T-helper 1 cell treated with Interleukin-12 subunit alpha and Interleukin-12 subunit beta and Interleukin-4 antibody, amounts not matched to agents 30 ng/mL and 1 ng/mL, for 36 hours (primary cell): ENCODE data around the gene WDR89. TPM values are rescaled to one million over a fixed set of nuclear protein-coding genes. Genes with fewer than 3 reads are reported as not detected.
"Not testable (repeated sequence)": the region's sequence is repeated elsewhere in the genome, so short reads cannot be mapped to it uniquely, and the experiment has no call there.

Source experiments
- intact Hi-C: fragments of 100-400 bp; cut with micrococcal nuclease; formaldehyde crosslinking; loops from one replicate; pipeline ENCODE4 v1.15.1; 2024
- total RNA-seq: library from RNA; stranded (reverse); gene quantifications from 2 replicates; pipeline ENCODE4 v1.2.3, GENCODE V29; 2022

The WDR89 gene
- total RNA-seq, 1 donor from 2014 or later = 24.2 TPM

- intact Hi-C loops = no loop called here
Measured at GRCh38 chr14:63603749-63604277, 37.9 kb downstream of the WDR89 start.

- intact Hi-C loops = no loop called here
Measured at GRCh38 chr14:63598807-63599206, 42.9 kb downstream of the WDR89 start.

DNA sequence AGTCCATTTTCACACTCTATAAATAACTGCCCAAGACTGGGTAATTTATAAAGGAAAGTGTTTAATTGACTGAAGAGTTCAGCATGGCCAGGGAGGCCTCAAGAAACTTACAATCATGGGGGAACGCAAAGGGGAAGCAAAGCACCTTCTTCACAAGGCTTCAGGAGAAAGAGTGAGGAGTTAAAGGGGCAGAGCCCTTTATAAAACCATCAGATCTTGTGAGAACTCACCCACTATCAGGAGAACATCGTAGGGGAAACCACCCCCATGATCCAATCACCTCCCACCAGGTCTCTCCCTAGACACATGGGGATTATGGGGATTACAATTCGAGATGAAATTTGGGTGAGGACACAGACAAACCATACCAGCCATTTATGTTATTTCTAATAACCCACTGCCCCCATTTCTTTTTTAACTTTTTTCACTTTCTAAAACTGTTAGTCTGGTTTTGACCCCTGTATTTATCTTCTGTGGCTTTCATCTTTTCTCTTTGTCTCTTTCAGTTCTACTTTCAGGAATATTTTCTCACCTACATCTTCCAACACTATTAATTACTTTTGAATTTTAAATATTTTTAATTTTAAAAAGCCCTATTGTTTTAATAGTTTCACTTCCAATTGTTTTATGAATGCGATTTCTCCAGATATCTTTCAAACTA lies 44.5 kb downstream of the WDR89 start:
- intact Hi-C loops = no loop called here

- intact Hi-C loops = no loop called here
Measured at GRCh38 chr14:63594455-63595372, 47.0 kb downstream of the WDR89 start.

DNA sequence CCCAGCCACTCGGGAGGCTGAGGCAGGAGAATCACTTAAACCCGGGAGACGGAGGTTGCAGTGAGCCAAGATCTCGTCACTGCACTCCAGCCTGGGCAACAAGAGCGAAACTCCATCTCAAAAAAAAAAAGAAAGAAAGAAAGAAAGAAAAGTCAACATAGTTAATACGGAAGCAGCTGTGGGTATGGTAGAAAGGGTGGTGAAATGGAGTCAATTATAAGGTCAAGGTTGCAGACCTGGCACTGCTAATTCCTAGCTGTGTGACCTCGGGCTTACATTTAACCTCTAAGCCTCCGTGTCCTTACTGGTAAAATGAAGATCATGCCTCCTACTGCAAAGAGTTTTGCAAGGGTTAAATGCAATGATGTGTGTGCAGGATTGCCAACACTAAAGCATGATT lies 58.6 kb downstream of the WDR89 start:
- intact Hi-C loops = not testable (repeated sequence)

- intact Hi-C loops = no loop called here
Measured at GRCh38 chr14:63581491-63581890, 60.2 kb downstream of the WDR89 start.

GRCh38 chr14:63578300-63578699 lies 63.4 kb downstream of the WDR89 start:
- intact Hi-C loops = no loop called here

DNA sequence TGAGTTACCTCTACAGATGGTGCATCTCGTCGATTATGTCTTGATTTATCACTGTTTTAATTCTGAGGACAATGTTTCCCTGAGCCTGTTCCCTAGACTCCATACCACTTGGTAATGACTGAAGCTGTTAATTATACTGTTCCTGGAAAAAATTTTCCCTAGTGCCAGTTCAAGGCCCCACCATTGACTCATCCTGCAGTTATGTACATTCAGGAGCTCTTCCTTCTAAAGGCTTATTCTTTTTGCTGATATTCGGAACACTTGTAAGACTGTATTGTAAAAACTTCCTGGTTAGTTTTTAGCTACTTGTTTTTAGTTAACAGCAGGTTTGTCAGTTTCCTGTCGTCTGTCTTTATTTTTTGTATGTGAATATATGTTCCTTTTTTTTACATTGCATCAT lies 68.1 kb downstream of the WDR89 start:
- intact Hi-C loops = no loop called here

GRCh38 chr14:63565448-63565847 lies 76.2 kb downstream of the WDR89 start:
- intact Hi-C loops = no loop called here

DNA sequence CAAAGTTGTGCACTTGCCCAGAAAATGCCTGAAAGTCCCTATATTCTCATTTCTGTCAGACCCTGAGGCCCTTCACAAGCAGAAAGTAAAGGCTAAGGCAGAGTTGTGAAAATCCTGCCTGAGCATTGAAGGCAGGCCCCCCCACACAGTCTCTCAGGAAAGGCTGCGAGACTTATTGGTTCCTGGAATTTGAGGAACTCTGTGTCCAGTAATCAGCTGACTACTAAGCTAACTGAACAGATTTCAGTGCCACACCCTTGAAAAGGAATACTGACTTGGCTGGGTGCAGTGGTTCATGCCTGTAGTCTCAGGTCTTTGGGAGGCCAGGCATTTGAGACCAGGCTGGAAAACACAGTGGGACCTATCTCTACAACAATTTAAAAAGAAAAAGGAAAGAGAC lies 77.4 kb downstream of the WDR89 start:
- intact Hi-C loops = no loop called here

- intact Hi-C loops = no loop called here
Measured at GRCh38 chr14:63563370-63564026, 78.2 kb downstream of the WDR89 start.

DNA sequence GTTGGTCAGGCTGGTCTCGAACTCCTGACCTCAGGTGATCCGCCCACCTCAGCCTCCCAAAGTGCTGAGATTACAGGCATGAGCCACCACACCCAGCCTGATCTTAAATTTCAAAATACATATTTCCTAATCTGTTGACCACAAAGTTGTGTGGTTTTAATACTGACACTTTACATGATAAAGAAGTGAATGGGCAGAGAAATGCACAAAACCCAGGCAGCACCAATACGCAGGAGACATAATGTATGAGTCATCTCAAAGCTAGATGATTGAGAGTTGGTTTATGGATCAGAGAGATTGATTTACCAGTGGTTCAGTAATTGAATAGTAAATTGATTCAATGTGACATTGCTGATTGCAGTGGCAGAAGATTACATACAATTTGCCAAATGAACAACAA lies 79.3 kb downstream of the WDR89 start:
- intact Hi-C loops = no loop called here

DNA sequence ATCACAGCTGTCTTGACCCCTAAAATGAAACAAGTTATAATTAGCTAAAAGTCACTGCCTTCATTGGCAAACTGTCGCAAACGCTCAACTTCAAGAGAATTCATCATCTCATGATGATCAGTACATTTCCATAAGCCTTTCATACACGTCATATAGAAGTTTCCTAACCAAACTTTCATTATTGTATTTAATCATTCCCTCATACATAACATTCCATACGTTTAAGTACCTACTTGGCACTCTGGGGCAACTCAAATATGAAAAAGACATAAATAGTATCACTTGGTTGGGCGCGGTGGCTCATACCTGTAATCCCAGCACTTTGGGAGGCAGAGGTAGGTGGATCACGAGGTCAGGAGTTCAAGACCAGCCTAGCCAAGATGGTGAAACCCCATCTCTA lies 86.1 kb downstream of the WDR89 start:
- intact Hi-C loops = no loop called here

DNA sequence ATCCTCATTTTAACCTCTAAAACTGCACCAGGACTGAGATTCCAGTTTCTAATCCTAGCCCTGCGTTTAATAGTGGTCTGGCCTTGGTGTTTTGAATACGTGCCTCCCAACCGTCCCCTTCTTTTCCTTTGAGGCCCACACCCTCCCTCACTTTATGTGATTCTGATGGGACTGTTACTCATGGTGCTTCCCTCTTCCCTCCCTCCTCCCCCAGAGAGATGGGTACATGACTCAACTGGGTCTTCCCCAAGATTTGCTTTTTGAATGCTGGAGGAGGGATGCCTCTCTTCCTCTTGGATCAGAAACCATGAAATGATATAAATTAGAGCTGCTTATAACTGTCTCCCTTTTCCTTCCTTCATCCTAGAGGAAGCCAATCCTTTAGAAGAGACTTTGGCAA lies 90.3 kb downstream of the WDR89 start:
- intact Hi-C loops = no loop called here

- intact Hi-C loops = loop anchor here (10.0 kb wide), 1 partner anchor 1437 kb away; the partner anchor contains the start of gene FNTB
Measured at GRCh38 chr14:63547798-63548335, 93.8 kb downstream of the WDR89 start.

Other genes with a start within 250 kb of the WDR89 start
- 50.2 and 51.1 TPM in 2 replicates for gene PPP2R5E, start 98.5 kb downstream of the WDR89 start, total RNA-seq
- 19.4 and 21.8 TPM in 2 replicates for gene SGPP1, start 86.2 kb upstream of the WDR89 start, total RNA-seq
- gene SYNE2, start 211.1 kb upstream of the WDR89 start, total RNA-seq = 163 and 168 TPM in 2 replicates